Gastroesophageal sphincter (tissue), 3 donors: ENCODE measurements around the gene STK16.

Experiments
- EP300 ChIP-seq: sonication (generic); formaldehyde crosslinking; IDR thresholded peaks from one replicate; pipeline ENCODE4 v1.6.1; 2017; ENCODE audit warnings: antibody characterized with exemption, mild to moderate bottlenecking
- TF ChIP-seq, protein P1 (sequence below), 4 experiments: fragments of 200-600 bp in 2 of 4; fragments of 450-650 bp in 2 of 4; sonication (generic) in 1 of 4; IDR thresholded peaks; one replicate each; pipeline ENCODE4 v1.5.1; 2017 to 2019; ENCODE audit warnings: antibody characterized with exemption in 4 of 4, mild to moderate bottlenecking in 2 of 4, moderate library complexity in 2 of 4

DNA sequence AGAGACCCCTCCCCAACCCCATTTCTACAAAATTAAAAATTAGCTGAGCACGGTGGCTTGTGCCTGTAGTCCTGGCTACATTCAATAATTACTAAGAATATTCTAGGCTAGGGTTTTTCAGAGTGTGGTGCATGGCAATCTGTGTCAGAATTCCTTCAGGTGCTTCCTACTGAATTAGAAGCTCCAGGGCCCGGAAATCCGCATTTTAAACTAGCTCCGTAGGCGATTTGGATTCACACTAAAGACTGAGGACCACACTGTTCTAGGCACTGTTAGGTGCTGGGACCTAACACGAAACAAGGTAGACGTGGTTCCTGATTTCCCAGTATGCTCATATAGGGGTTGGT is 39.3 kb upstream of the STK16 start:
- TF ChIP-seq, protein P1, sequence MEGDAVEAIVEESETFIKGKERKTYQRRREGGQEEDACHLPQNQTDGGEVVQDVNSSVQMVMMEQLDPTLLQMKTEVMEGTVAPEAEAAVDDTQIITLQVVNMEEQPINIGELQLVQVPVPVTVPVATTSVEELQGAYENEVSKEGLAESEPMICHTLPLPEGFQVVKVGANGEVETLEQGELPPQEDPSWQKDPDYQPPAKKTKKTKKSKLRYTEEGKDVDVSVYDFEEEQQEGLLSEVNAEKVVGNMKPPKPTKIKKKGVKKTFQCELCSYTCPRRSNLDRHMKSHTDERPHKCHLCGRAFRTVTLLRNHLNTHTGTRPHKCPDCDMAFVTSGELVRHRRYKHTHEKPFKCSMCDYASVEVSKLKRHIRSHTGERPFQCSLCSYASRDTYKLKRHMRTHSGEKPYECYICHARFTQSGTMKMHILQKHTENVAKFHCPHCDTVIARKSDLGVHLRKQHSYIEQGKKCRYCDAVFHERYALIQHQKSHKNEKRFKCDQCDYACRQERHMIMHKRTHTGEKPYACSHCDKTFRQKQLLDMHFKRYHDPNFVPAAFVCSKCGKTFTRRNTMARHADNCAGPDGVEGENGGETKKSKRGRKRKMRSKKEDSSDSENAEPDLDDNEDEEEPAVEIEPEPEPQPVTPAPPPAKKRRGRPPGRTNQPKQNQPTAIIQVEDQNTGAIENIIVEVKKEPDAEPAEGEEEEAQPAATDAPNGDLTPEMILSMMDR (IDR thresholded peaks at IDR 0.05) = no peak
- TF ChIP-seq EP300 = no peak
